HG03045 (cell line): ENCODE measurements around the gene DUS2.
A peak's percentile ranks its signal among the peaks of the same experiment; 100 is the strongest.
"Not testable (repeated sequence)": the region's sequence is repeated elsewhere in the genome, so short reads cannot be mapped to it uniquely, and the experiment has no call there.

Experiments used
- ATAC-seq: cut with Tn5 transposase; IDR thresholded peaks from one replicate; pipeline ENCODE4 v1.9.1; 2021; ENCODE audit warnings: mild to moderate bottlenecking, moderate library complexity; ENCODE audit not compliant: unreplicated experiment

The DUS2 gene

DNA sequence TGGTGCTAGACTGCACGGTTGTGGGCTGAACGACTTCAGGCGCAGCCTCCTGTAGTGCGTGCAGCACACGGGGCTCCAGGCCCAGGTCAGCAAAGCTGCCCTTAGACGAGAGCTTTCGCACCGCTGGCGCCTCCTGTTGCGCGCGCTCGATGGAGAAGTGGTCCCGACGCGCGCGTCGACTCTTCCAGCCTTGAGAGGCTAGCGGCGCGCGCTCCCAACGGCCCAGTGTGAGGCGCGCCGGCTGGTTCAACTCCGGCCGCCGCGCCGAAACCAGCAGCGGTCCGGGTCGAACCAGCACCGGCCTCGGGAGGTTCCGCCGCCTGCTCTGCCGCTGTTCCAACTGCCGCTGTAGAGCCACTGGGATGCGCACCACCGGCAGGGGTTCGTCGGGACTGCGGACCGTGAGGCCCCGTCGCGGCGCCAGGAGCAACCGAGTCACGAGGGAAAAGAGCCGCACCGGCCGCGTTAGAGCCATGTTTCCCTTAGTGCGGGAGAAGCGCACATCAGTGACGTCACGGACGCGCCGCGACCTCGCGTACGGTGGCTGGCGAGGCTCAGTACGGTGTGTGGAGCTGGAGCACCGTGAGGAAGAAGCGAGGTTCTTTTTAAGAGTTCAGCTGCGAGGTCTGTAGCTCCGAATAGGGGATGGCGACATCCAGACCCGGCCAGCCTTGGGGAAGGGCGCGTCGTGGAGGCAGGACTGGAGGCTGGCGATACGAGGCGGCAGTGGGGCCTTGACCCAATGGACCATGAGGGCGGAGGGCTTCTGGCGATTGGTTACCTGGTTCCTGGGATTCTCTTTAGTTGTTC lies at the start of gene DUS2, which contains the start of gene DDX28:
DUS2 (plus strand) TSS at position 557 of the 810 bp plus-strand sequence. CDS start 14,740 bp downstream, outside the sequence.
DDX28 (minus strand) TSS at position 505 of the 810 bp plus-strand sequence; CDS start at position 475, 30 bp downstream.
- ATAC-seq: peak; percentile 83

DNA sequence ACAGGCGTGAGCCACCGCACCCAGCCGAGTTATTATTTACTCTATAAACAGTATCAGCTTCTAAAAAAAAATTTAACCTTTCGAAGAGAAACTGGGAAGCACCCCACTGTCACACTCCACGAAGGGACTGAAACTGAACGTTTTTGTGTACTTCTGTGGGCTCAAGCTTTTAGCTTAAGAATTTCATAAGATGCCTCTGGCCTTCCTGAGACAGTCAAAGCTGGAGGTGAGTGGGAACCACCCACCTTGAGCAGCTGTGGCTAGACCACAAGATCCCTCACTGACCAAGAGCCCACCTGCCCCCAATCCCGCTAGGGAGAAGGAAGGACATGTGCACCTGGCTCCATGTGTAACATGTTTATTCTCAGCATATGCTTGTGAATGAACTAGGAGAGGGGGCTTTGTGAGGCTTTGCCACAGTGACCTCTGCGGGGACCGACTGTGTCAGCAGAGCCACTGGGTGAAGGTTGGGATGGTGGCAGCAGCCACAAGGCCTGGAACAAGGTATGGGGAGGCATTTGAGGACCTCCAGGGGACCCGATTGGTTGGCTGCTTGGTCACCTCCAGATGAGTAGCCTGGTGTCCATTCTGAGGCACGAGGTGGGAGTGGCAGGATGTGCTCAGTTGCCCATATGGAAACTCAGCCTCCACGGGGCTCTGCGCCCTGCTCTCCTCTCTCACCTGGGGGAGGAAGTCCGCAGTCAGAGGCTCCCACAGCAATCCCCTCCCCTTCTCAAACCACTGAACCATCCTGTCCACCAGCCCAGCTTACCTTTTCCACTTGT lies 47.6 kb upstream of the DUS2 start:
- ATAC-seq: peak; percentile 46

DNA sequence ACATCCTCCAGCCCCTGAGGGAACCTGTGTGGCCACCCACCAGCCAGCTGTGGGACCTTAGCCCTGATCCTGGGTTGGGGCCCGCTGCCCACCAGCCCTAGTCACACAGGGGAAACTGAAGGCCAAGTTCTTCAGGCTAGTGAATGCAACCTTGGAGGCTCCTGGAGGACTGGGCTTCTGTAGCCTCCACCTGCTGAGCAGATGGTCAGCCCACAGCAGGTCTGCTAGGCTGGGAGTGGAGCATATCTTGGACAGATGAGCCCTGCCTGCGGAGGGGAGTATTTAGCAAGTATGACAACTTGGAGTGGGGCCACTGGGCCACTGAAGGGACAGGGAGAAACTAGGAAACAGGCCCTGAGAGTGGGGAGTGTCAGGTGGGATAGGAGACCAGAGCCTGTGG lies 46.9 kb upstream of the DUS2 start:
- no peak for ATAC-seq

DNA sequence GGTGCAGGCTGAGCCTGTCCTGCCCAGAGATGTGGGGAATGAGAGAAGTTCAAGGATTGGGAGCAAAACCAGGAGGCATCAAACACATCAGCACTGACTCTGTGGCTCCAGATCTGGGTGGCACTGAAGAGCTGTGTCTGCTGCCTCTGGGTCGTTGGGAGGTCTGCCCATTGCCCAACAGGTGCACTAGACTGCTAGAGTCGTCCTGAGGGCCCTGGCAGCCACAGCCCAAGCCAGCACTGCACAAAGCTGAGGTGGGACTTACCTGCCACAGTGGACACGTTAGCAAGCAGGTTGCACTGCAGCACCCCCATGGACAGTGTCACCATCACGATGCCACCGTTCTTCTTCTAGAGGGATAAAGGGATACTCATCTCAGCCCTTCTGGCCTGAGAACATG lies 46.1 kb upstream of the DUS2 start:
- ATAC-seq: no peak

DNA sequence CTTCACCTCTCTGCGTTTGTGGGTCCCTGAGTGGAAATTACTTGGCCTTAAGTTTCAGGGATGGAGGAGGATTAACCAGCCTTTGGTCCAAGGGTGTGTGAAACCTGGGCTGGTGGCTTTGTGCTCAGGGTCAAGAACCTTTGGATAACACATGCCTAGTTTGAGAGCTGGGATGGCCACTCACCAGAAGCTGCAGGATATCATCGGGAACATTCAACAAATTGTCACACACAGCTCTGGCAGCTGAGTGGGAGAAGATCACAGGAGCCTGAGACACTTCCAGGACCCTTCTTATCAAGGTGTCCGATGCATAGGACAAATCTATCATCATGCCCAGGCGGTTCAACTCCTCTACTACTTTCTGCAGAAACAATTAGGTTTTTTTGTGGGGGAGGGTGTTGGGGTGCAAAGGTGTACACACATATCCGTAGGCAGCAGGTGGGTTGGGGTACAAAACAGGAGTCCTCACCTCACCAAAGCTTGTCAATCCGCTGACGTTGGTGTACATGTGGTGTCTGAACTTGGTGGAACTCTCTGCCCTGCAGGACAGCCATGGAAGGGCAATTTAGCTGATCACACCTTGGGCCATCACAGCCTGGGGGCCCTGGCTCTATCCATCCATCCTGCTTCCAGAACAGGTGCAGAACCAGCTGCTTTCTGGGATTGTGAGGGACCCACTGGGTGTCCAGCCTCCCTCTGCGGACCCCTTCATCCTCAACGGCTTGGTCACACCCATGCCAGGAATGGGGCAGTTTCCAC lies 45.4 kb upstream of the DUS2 start:
- no peak for ATAC-seq

DNA sequence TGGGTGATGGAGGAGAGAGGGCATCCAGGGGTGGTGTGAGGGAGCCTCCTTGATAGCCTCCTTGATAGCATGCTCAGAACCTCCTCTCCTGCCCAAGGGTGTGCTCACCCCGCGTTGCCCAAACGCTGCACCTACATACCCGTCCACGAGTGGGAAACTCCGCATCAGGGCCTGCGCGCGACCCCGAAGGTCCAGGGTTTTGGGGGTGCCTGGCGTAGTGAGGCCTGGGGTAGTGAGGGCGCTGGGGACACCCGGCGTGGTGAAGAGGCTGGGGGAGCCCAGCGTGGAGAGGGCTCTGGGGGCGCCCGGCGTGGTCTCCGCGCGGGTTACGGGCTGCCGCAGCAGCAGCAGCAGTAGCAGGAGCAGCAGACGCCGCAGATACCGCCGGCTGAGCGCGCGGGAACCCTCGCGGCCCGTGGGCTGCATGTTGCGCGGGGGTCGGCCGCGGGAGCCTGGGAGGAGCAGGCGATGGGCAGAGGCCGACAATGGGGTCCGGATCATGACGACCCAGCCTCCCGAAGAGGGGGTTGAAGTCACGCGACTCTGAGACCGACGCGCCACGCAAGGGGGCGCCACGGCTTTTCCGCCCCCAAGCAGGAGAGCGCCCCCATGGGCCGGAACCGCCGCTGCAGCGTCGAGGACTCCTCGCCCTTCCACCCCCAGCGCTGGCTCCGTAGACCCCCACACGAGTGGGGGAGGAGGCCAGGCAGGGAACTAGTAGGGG lies 43.0 kb upstream of the DUS2 start, which contains the start of gene DPEP3:
DPEP3 (minus strand) TSS at position 545 of the 724 bp plus-strand sequence; CDS start at position 426, 119 bp downstream.
- ATAC-seq: no peak

DNA sequence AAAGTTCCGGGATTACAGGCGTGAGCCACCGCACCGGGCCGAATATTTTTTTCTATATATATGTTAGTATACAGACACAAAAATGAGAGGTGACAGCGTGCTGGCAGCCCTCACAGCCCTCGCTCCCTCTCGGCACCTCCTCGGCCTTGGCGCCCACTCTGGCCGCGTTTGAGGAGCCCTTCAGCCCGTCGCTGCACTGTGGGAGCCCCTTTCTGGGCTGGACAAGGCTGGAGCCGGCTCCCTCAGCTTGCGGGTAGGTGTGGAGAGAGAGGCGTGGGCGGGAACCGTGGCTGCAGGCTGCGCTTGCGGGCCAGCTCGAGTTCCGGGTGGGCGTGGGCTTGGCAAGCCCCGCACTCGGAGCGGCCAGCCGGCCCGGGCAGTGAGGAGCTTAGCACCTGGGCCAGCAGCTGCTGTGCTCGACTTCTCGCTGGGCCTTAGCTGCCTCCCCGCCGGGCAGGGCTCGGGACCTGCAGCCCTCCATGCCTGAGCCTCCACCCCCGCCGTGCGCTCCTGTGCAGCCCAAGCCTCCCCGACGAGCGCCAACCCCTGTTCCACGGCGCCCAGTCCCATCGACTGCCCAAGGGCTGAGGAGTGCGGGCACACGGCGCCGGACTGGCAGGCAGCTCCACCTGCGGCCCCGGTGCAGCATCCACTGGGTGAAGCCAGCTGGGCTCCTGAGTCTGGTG lies 40.9 kb upstream of the DUS2 start:
- ATAC-seq: no peak

DNA sequence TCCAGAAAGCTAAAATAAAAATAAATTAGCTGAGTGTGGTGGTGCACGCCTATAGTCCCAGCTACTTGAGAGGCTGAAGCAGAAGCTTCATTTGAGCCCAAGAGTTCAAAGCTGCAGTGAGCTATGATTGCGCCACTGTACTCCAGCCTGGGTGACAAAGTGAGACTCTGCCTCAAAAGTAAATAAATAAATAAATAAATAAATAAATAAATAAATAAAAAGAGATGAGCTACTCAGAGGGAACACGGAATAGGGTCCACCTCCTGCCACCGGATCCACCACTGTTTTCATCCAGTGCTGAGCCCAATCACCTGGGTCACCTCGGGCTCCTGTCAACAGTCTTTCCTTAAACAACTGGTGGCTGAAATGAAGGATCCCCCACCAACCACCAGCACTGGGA lies 36.1 kb upstream of the DUS2 start:
- ATAC-seq: no peak

DNA sequence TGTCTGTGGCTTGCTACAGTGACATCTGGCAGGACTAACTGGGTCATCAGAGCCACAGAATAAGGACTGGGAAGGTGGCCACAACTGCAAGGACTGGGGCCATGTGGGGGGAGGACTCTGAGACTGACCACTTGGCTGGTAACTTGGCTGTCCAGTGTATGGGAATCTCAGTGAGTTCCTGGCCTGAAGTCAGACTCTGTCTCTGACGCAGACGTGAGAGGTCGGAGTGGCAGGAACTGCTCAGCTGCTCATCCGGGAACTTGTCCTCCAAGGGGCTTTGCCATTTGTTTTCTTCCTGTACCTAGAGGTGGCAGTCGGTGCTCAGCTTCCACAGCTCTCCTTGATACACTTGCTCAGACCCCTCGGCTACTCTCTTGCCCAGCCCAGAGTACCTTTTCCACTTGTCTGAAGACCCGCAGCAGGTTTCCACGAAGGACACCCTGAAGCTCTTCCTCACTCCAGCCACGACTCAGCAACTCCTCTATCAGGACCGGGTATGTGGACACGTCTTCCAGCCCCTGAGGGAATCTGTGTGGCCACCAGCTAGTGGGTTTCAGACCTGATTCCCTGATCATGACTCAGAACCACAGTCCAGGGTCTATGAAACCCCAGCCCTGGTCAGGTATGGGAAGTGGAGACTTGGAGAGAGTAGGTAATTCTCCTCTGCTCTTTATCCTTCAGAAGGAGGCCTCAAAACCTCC lies 35.5 kb upstream of the DUS2 start:
- ATAC-seq: no peak

DNA sequence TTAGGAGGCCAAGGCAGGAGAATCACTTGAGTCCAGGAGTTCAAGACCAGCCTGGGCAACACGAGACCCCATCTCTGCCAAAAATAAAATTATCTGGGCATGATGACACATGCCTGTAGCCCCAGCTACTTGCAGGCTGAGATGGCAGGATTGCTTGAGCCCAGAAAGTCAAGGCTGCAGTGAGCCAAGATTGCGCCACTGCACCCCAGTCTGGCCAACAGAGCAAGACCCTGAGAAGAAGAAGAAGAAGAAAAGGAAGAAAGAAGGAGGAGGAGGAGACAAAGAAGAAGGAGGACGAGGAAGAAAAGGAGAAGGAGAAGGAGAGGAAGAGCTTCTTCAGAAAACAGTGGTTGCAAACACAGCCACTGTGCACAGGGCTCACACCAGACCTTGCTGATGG lies 34.4 kb upstream of the DUS2 start:
- no peak for ATAC-seq

DNA sequence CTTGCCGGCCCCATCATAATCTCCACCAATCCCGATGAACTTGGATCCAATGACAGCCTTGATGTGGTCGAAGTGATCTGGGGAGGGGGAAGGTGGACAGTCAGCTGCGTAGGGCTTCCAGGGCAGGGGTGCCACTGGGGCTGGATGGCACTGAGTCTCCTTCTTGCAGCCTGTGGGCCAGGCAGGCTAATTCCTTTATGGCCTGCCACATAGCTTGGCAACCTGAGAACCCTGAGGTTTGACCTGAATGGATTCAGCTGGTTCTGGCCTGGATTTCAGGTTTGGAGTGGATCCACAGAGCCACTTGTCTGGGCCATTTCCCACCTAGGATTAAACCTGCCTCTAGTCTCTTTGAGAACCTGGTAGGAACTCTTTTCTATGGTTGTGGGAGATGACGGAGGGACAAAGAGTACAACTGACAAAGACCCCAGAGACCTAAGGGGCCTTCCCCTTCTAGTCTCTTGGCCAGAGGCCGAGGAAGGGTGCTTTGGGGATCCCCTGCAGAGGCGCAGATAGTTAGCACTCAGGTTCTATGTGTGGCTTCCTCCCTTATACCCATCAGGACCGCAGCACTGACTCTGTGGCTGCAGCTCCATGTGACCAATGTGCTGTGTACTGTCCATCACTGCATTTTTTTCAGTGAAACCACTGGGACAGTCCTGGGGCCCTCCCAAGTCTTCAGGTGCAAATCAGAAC lies 33.6 kb upstream of the DUS2 start:
- ATAC-seq: no peak

DNA sequence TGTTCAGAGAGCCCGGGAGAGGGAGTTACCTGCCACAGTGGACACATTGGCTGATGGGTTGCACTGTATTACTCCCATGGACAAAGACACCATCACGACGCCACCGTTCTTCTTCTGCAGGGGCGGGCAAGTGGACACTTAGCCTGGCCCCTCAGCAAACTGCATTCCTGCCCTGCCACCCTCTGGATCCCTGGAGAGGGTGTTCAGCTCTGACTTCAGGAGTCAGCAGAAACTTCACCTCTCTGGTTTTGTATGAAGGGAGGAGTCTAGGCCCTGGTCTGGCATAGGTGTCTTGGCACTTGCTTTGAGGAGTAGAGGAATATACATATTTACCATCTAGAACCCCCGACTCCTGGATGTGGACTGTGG lies 33.1 kb upstream of the DUS2 start:
- no peak for ATAC-seq

DNA sequence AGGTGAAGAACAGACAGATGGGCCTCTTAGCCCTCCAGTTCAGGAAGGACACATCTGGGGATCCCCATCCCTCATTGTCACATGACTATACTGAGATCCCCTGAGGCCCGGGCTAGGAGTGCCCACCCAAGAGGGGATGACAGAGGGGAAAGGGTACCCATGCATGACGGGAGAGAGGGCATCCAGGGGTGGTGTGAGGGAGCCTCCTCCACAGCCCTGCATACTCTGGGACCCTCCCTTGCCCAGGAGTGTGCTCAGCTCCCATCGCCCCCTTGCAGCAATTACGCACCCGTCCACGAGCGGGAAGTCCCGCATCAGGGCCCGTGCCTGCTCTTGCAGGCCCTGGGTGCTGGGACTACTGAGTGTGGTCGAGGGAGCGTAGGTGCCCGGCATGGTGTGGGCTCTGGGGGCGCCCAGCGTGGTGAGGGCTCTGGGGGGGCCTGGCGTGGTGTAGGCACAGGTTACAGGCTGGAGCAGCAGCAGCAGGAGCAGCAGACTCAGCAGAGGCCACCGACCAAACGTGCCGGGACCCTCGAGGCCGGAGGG lies 30.4 kb upstream of the DUS2 start:
- ATAC-seq: no peak

DNA sequence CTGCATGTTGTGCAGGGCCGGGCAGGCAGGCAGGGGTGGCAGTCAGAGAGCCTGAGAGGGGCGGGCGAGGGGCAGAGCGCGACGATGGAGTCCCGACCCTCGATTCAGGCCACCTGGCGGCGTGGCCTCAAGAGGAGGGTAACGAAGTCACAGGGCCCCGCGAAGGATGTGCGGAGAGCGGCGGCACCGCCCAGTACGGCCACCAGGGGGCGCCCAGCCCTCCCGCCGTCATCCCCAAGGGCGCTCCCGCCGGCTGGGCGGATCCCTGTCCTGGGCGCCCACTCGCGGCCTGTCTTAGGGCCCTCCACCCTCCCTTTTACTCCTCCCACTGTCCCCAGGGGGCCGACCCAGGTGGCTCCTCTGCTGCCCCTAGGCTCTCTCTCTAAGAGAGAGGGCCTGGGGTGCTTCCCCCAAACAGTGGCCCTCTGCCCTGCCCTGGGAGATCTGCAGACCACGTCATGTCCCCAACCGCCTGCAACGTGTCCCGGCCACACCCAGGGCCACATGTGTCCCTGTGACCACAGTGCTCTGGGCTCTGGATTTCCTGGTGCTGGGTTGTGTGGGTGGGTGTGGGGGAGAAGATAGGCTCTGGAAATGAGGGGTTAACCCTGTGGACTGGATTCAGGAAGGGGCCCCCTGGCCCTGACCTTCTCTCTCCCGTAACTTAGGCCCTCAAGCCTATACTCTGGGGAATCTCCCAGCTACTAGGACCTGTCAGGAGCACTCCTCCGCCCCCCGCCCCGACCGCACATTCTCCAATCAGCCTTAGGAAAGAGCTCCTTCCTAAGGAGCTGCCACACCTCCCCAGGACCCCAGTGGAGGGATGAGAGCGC lies 29.7 kb upstream of the DUS2 start:
- ATAC-seq: peak; percentile 58

DNA sequence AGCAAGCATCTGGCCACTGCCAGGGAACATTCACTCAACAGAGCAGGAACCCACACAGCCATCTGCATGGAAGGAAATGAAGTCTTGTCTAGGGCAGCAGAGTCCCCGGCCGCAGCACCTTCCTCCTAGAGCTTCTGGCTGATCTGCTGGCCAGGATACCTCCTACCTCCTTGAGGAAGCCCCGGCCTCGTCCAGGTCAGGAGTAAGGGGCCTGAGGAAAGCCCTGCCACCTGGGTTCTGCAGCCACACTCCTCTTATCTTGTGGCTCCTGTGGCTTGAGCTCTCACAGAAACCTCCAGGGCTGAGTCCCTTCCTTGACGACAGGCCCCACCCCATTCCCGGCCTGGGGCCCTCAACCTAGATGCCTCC lies 29.1 kb upstream of the DUS2 start:
- not testable (repeated sequence) for ATAC-seq

DNA sequence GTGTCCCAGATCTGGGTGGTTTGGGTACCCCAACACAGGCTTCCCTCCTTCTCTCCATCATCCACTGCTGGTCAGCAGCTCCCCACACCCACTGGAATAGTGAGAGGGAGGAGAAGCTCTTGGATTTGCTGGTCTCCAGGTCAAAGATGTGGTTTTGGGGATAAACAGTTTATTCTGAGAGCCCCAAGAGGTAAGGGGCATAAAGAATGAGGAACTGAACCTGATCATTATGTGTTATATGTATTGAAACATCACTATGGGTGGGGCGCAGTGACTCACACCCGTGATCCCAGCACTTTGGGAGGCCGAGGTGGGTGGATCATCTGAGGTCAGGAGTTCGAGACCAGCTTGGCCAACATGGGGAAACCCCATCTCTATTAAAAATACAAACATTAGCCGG lies 27.7 kb upstream of the DUS2 start:
- no peak for ATAC-seq

DNA sequence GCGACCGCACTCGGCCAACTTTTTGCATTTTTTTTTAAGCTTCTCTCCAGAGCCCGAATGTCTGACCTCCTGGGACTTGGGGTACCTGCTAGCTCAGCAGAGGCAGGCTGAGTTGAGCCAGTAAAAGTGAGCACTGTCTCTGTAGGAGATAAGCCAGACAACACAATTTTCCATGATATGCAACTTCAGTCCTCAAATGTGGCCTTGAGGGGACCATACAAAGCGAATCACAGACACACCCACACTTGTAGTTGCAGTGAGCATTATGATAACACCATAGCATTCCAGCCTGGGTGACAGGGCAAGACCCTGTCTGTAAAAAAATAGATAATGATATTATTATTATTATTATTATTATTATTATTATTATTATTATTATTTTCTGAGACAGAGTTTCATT lies 26.4 kb upstream of the DUS2 start:
- no peak for ATAC-seq
